IMR-90 (cell line): Measurements from ENCODE around the gene NPM1. TPM values are rescaled to one million over a fixed set of nuclear protein-coding genes. Genes with fewer than 3 reads are reported as not detected.
A peak's percentile ranks its signal among the peaks of the same experiment; 100 is the strongest.

ENCODE experiments used
- ATAC-seq: fragments of 200-7000 bp; cut with Tn5 transposase; 2 replicates; pipeline ENCODE4 v1.9.1; 2020; ENCODE audit warnings: low read depth, mild to moderate bottlenecking, moderate library complexity
- BruUV-seq: library from RNA; stranded (reverse); fragments of 400-500 nt; replicated peaks from 2 replicates; lab custom pipeline; 2021; lab: Mats Ljungman, UMichigan
- CTCF ChIA-PET: fragments of 300-600 bp; formaldehyde crosslinking; extraction: SDS; loops from one replicate; lab custom pipeline; 2021; ENCODE audit warnings: antibody characterized with exemption; lab: Yijun Ruan, JAX
- POLR2A ChIA-PET: fragments of 300-600 bp; sonication (Branson Sonifier 250); formaldehyde crosslinking; loops from one replicate; lab custom pipeline; 2022; ENCODE audit warnings: antibody characterized with exemption; ENCODE audit not compliant: unreplicated experiment; lab: Charles Lee
- DNase-seq: peaks from one replicate; pipeline ENCODE4 v3.0.0; 2013
- H2AFZ ChIP-seq: replicated peaks from 2 replicates; pipeline ENCODE3; 2013; ENCODE audit warnings: low read length, mild to moderate bottlenecking; ENCODE audit not compliant: poor library complexity
- H2AK5ac ChIP-seq: 2 replicates; pipeline ENCODE4 v1.6.1; 2013; ENCODE audit warnings: low read depth, low read length, inconsistent platforms
- H2AK9ac ChIP-seq: replicated peaks from 2 replicates; pipeline ENCODE3; 2013; ENCODE audit warnings: mild to moderate bottlenecking, low read depth, low read length, moderate library complexity; ENCODE audit not compliant: poor library complexity
- H2BK120ac ChIP-seq: 2 replicates; pipeline ENCODE4 v1.6.1; 2013; ENCODE audit warnings: low read depth, low read length, inconsistent platforms
- H2BK15ac ChIP-seq: 3 replicates; pipeline ENCODE4 v1.6.1; 2013; ENCODE audit warnings: low read depth, low read length, inconsistent platforms
- H2BK20ac ChIP-seq: 2 replicates; pipeline ENCODE4 v1.6.1; 2013; ENCODE audit warnings: low read depth, mild to moderate bottlenecking, inconsistent platforms, low read length, moderate library complexity
- H2BK5ac ChIP-seq: 2 replicates; pipeline ENCODE4 v1.6.1; 2013; ENCODE audit warnings: mild to moderate bottlenecking, low read depth, low read length, inconsistent platforms; ENCODE audit not compliant: poor library complexity, severe bottlenecking
- H3K14ac ChIP-seq: replicated peaks from 2 replicates; pipeline ENCODE4 v1.6.1; 2013; ENCODE audit warnings: low read depth, low read length, inconsistent platforms
- H3K18ac ChIP-seq: 2 replicates; pipeline ENCODE4 v1.6.1; 2013; ENCODE audit warnings: low read depth, low read length, control low read depth
- H3K23ac ChIP-seq: 2 replicates; pipeline ENCODE4 v1.6.1; 2013; ENCODE audit warnings: low read depth, low read length, inconsistent platforms
- H3K27ac ChIP-seq: 2 replicates; pipeline ENCODE4 v1.5.1; 2013; ENCODE audit warnings: mild to moderate bottlenecking, control low read depth, low read length; ENCODE audit not compliant: insufficient read depth
- H3K27me3 ChIP-seq: 2 replicates; pipeline ENCODE4 v1.6.1; 2013; ENCODE audit warnings: low read length; ENCODE audit not compliant: control insufficient read depth, insufficient read depth
- H3K36me3 ChIP-seq: 2 replicates; pipeline ENCODE4 v1.6.1; 2013; ENCODE audit warnings: low read length, mixed read lengths; ENCODE audit not compliant: control insufficient read depth, insufficient read depth
- H3K4ac ChIP-seq: 2 replicates; pipeline ENCODE4 v1.6.1; 2013; ENCODE audit warnings: low read depth, low read length, inconsistent platforms
- H3K4me1 ChIP-seq: 2 replicates; pipeline ENCODE4 v1.6.1; 2013; ENCODE audit warnings: low read length, mixed read lengths; ENCODE audit not compliant: control insufficient read depth, insufficient read depth
- H3K4me2 ChIP-seq: 2 replicates; pipeline ENCODE4 v1.6.1; 2013; ENCODE audit warnings: low read depth, mild to moderate bottlenecking, control low read depth, low read length, moderate library complexity
- H3K4me3 ChIP-seq: 2 replicates; pipeline ENCODE4 v1.5.1; 2013; ENCODE audit warnings: low read depth, mild to moderate bottlenecking, control low read depth, low read length, moderate library complexity; ENCODE audit not compliant: insufficient read depth
- H3K56ac ChIP-seq: 2 replicates; pipeline ENCODE4 v1.6.1; 2013; ENCODE audit warnings: low read length, inconsistent platforms; ENCODE audit not compliant: insufficient read depth; ENCODE audit errors: extremely low read depth
- H3K79me1 ChIP-seq, 2 experiments: 2 replicates each; pipeline ENCODE4 v1.6.1; 2013; ENCODE audit warnings: low read length in 2 of 2, inconsistent platforms in 1 of 2, low read depth in 1 of 2
- H3K9ac ChIP-seq: 2 replicates; pipeline ENCODE4 v1.6.1; 2013; ENCODE audit warnings: low read depth, low read length, control low read depth
- H3K9me1 ChIP-seq: 2 replicates; pipeline ENCODE4 v1.6.1; 2013; ENCODE audit warnings: low read length, inconsistent platforms; ENCODE audit not compliant: insufficient read depth
- H3K9me3 ChIP-seq: 2 replicates; pipeline ENCODE4 v1.6.1; 2013; ENCODE audit warnings: low read length; ENCODE audit not compliant: control insufficient read depth, insufficient read depth
- H4K20me1 ChIP-seq: 2 replicates; pipeline ENCODE4 v1.6.1; 2013; ENCODE audit warnings: low read length, inconsistent platforms; ENCODE audit not compliant: insufficient read depth
- H4K5ac ChIP-seq: 2 replicates; pipeline ENCODE4 v1.6.1; 2013; ENCODE audit warnings: mild to moderate bottlenecking, low read depth, low read length, control low read depth
- H4K8ac ChIP-seq, 2 experiments: 2 replicates each; pipeline ENCODE4 v1.6.1; 2013; ENCODE audit warnings: low read depth in 2 of 2, low read length in 2 of 2, control low read depth in 1 of 2, inconsistent platforms in 1 of 2
- H4K91ac ChIP-seq: 2 replicates; pipeline ENCODE4 v1.6.1; 2013; ENCODE audit warnings: low read depth, low read length, inconsistent platforms; ENCODE audit not compliant: insufficient read depth
- NFE2L2 ChIP-seq: fragments of 150-350 bp; IDR thresholded peaks from 2 replicates; pipeline ENCODE4 v1.6.1; 2016; ENCODE audit warnings: low read depth, mild to moderate bottlenecking, low read length
- POLR2A ChIP-seq: IDR thresholded peaks from 2 replicates; pipeline ENCODE4 v1.6.1; 2012; ENCODE audit warnings: mild to moderate bottlenecking, low read depth, low read length
- RAD21 ChIP-seq: IDR thresholded peaks from 2 replicates; pipeline ENCODE4 v1.6.1; 2012; ENCODE audit warnings: low read length, improper control_type of control experiment
- RFX5 ChIP-seq: IDR thresholded peaks from 2 replicates; pipeline ENCODE4 v1.8.0; 2012; ENCODE audit warnings: low read depth, mild to moderate bottlenecking, low read length, moderate library complexity
- SMC3 ChIP-seq: fragments of 150-350 bp; IDR thresholded peaks from 2 replicates; pipeline ENCODE4 v1.6.1; 2016; ENCODE audit warnings: low read depth, mild to moderate bottlenecking, antibody characterized with exemption, low read length, moderate library complexity
- USF2 ChIP-seq: fragments of 150-350 bp; IDR thresholded peaks from 2 replicates; pipeline ENCODE4 v1.6.1; 2017; ENCODE audit warnings: mild to moderate bottlenecking, antibody characterized with exemption, low read length, low read depth
- WGBS, 2 experiments: methylation state at CpG; one replicate each; pipeline versions ENCODE4 v1.1.5 to v1.1.7; 2013; ENCODE audit warnings: missing lambda C conversion rate in 2 of 2; ENCODE audit not compliant: insufficient read length in 1 of 2; ENCODE audit errors: extremely low coverage in 2 of 2; 5-methylcytosine and 5-hydroxymethylcytosine counted together
- dilution Hi-C: fragments of 300-500 bp; cut with HindIII; formaldehyde crosslinking; loops from one replicate; pipeline ENCODE4 v1.14.3; 2018; ENCODE audit warnings: low sequenced_read_pairs; ENCODE audit not compliant: unreplicated experiment
- in situ Hi-C: fragments of 300-500 bp; cut with MboI; formaldehyde crosslinking; loops from 3 replicates; pipeline ENCODE4 v1.14.3; 2019; ENCODE audit warnings: low sequenced_read_pairs, inconsistent platforms, mixed read lengths
- intact Hi-C: fragments of 100-400 bp; cut with micrococcal nuclease; formaldehyde crosslinking; loops from 2 replicates; pipeline ENCODE4 v1.10.0; 2022
- polyA plus RNA-seq, 3 experiments: library from polyadenylated mRNA; depleted of rRNA; stranded (reverse); fragments of >200 nt; gene quantifications; 2 replicates each; pipeline ENCODE4 v1.2.3, GENCODE V29; 2012; ENCODE audit warnings: low replicate concordance in 1 of 3
- total RNA-seq: library from RNA; depleted of rRNA; stranded (reverse); fragments of >200 nt; gene quantifications from 2 replicates; pipeline ENCODE4 v1.2.3, GENCODE V29; 2012

NPM1 gene
- total and polyA plus RNA-seq, 2 of the 4 experiments (the other 2 are of a cell fraction): 856 to 929 TPM

- ChIA-PET CTCF (no interaction called here), POLR2A (no interaction called here)
- no peaks in the 10 kb centered on the region for H4K20me1 ChIP-seq
- H2AK9ac ChIP-seq: peak overlapping the region; percentile 61
- in situ Hi-C loops: loop anchor here (25.0 kb wide), 1 partner anchor 425 kb away; no protein-coding TSS in a partner anchor
- no peaks in the 10 kb centered on the region for H3K4me1 ChIP-seq
- H2AFZ ChIP-seq: peak overlapping the region; percentile 58
- no peaks in the 10 kb centered on the region for H3K9me1 ChIP-seq
- no peak overlapping the region for H2AK5ac ChIP-seq
- H3K18ac ChIP-seq: no peak overlapping the region
- intact Hi-C loops: no loop called here
- no peak overlapping the region for H3K56ac ChIP-seq
- H2BK120ac ChIP-seq: no peak overlapping the region
- H3K23ac ChIP-seq: no peak overlapping the region
- H2BK20ac ChIP-seq: no peak overlapping the region
- TF ChIP-seq RAD21 (no peak), POLR2A (no peak), SMC3 (no peak), NFE2L2 (no peak), USF2 (no peak), RFX5 (no peak)
- H3K4me3 ChIP-seq: no peak overlapping the region
- H4K91ac ChIP-seq: no peak overlapping the region
- H3K79me1 ChIP-seq: no peaks in the 10 kb centered on the region
- H3K27me3 ChIP-seq: no peaks in the 10 kb centered on the region; the same call in 1 of the 2 replicates
- H4K5ac ChIP-seq: no peak overlapping the region
- no peaks in the 10 kb centered on the region for H3K9me3 ChIP-seq
- 55% methylated on average over 4 of the region's 13 CpGs; no CpG with 5 or more reads in 1 of the 2 experiments for whole genome bisulfite sequencing, 2 experiments
- H3K14ac ChIP-seq: no peak overlapping the region
- dilution Hi-C loops: no loop called here
- BruUV-seq: no TSS peak
- no peaks in the 10 kb centered on the region for H3K36me3 ChIP-seq
- no peak overlapping the region for H2BK15ac ChIP-seq
- no peak overlapping the region for H2BK5ac ChIP-seq
- no peak for DNase-seq
- H3K4ac ChIP-seq: no peak overlapping the region
- no peak overlapping the region for H3K27ac ChIP-seq
- H4K8ac ChIP-seq: no peak overlapping the region
- H3K4me2 ChIP-seq: no peak overlapping the region
- no peak overlapping the region for H3K9ac ChIP-seq
- no peak for ATAC-seq
These were observed 49.2 kb downstream of the NPM1 start for GRCh38 chr5:171436804-171437285.
